NOMO-1 treated with DMSO at 0.1 percent for 48 hours (cell line): ENCODE measurements around the gene CTCFL.

Experiments used
- DNase-seq: peaks from one replicate; lab custom pipeline; 2025; ENCODE audit not compliant: unreplicated experiment; lab: John Stamatoyannopoulos, UW

Gene CTCFL

DNA sequence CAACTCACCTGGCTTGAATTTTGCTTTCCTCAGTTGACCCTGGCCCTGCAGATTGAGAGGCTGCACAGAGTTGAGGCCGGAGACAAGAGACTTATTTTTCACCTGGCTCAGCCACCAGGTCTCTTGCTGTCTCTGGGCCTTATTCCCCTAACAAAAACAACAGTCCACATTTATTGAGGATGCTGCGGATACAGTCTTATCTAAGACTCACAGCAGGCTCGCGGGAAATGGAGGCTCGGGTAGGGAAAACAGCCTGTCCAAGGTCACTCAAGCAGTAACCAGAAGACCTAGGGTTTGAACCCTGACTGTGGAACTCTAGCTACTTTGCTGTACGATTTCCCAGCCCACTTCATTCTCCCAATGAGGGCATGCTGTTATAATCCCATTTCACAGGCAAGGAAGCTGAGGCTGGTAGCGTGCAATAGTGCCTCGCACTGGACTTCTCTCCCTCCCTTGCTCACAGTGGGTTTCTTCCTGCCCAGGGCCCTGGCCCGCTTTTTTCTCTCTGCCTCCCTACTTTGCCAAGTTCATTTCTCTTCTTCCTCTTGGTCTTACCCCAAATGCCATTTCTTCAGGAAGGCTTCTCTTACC is 76.1 kb downstream of the CTCFL start:
- DNase-seq, result no peak
